GM18498 (cell line): Measurements from ENCODE around the gene NINJ2.

ENCODE experiments used
- ATAC-seq: cut with Tn5 transposase; IDR thresholded peaks from one replicate; pipeline ENCODE4 v1.9.1; 2021; ENCODE audit warnings: mild to moderate bottlenecking, moderate library complexity; ENCODE audit not compliant: unreplicated experiment

The NINJ2 gene

DNA sequence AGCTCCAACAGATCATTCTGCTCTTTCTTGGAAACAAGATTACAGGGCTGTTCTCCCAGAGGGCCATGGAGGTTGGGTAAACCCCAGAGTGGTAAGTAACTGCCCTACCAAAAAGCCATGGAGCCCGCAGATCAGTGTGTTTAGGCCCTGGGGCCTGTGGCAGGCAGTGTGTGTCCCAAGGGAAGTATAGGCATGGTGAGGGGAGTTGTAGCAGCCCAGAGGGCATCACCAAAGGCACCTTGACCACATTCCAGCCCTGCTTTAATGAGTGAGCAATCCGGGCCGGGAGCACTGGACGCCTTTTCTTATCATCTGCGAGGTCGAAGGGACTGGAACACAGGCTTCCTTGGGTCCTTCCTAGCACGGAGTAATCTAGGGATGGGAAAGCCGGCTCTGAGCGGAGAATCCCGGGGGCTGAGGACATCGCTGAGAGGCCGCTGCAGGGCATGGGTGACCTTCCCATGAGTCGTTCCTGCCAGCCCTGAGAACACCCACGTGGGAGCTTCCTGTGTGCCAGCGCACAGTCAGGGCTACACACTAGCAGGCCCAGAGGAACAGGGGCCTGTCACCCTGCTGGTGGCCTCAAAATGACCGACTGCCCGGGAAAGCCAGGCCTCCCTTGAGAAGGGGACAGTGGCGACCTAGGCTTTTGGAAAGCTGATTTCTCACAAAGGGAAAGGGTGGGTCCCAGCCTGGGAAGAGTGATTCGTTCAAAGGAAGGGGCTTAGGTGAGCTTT is 91.3 kb downstream of the NINJ2 start:
- no peak for ATAC-seq

DNA sequence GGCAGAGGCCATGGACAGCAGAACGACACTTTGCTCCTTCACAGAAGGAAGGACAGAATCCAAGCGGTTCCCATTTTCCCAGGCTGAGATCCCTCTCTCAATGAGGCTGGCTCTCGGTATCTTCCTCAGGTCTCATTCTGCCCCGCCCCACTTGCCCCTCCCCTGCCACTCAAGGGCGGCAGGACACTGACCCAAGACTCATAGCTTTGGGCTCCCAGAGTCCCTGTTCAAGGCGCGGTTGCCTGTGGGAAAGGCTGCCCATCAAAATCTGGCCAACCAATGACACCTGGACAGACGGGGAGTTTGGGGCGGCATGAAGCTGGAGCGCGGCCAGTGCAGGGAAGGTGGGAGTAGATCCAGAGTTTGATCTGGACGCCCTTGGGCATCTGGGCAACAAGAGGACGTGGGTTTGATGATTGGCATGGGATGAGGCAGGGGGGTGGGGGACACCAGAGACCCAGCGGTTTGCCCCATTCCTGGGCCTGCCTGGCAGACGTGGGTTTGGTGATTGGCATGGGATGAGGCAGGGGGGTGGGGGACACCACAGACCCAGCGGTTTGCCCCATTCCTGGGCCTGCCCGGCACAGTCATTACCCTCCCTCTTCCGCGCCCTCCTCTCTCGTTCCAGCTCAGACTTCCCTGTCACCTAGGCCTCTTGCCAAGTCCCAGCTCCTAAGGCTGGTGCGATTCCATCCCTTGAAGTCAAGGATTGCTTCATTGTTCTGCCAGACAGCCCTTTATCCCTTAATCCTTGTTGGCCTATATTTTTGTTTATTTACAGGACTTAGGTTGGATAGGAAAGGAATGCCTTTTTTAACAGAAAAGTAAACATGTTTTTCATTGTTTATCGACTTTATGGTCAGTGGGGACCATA is 92.1 kb downstream of the NINJ2 start:
- no peak for ATAC-seq

DNA sequence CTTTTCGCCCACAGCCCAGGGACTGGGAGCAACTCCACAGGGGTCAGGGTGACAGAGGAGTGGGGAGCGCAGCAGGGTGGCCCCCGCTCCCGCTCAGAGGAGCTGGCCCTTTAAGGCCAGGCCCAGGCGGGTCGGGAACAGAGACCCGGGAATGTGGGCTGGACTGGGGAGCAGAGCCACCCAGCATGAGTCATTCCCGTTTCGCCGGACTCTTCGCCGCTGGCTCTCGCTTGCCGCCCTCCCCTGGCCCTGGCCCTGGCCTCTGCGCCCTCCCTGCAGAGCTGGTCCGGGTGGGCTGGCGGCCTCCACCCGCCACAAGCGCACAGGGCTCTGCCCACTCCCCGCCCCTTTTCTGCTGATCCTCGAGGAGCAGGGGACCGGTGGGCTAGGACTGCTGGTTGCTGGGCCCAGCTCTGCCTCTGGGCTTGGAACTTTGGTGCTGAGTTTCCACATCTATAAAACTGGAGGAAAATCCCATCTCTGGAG is 92.8 kb downstream of the NINJ2 start:
- ATAC-seq: no peak

DNA sequence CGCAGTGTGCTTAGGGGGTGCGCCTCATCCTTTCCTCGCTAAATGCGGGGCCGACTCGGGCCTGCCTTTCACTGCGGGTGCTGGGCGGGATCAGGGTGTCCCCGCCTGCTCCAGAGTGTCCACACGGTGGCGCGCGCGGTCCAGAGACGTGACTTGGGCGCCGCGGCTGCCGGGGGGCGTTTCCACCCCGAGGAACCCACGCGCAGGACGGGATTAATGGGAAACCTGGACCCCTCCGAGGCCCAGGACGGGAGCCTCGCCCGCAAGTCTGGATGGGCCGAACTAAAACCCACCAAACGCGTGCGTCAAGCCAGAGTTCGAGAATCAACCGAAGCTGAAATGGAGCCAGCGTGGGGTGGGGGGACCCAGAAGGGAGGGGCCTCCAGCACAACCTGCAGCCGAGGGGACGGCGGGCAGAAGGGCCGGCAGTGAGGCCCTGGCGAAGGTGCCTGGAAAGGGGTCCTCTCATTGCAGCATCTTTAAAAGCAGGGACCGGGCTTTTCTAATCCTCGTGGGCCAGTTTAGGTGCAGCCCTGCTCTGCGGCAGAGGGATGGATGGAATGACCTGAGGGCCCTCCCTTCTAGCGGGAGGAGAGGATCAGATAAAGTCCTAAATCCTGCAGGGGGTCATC is 93.3 kb downstream of the NINJ2 start:
- peak; percentile 76 for ATAC-seq

DNA sequence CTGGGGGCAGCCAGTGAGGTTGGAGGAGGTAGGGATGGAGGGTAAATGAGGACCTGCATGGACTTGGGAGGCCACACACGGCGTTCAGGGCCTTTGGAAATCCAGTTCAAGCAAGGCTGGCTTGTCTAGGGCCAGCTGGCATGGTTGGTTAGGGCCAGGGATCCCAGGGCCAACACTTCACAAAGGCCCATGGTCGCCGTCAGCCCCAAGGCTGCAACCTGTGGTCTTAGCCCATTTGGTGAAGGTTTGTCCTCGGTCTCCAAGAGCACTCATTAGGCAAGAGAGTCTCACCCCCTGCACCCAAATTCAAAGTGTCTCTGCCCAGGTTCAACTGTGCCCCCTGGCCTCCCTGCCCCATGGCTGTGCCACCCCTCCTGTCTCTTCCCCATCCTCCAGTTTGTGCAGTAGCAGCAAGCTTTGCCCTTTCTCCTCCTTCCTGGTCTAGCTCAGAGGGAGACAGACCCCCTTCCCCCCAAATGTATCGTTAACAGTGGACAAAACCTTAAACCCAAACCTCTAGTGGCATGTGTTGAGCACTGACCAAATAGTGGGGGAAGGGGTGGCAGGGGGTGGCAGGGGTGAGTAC is 94.1 kb downstream of the NINJ2 start:
- ATAC-seq: no peak

DNA sequence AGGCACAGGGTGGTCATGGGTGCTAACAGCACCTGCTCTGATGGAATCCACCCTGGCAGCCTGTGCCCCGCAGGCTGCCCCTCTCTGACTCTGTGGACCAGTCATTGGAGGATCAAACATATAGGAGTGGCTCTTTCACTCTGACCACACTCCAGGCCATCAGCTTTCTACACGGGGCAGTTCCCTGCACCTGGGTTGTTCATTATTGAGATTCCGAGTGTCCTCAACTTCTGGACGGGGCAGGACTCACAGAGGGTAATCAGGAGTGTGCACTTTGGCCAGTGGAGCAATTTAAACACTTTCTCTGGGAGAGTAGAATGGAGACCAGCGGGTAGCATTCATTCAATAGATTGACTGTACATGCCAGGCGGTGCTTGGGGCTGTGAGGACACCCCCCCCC is 94.8 kb downstream of the NINJ2 start:
- no peak for ATAC-seq

DNA sequence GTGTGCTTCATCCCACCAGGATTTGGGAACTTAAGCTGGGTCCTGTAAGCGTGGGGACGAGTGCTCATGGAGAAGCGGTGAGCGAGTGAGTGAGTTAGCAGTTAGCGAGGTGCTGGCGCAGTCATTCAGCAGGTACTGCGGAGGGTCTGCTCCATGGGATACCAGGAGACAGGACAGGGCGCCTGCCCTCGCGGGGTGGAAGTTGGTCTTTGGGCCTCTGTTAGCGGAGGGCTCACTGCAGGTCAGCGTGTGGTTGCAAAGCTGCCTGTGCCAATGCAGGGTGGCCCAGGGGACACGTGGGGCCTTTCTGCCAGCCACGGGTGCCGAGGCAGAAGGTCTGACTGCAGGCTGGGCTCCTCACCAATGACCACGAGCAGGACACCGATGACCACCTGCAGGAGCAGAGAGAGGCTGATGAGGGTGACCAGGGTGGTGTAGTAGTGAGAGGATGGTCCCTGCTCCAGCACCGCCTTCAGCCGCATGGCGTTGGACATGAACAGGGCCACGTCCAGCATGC is 97.6 kb downstream of the NINJ2 start:
- ATAC-seq: no peak

DNA sequence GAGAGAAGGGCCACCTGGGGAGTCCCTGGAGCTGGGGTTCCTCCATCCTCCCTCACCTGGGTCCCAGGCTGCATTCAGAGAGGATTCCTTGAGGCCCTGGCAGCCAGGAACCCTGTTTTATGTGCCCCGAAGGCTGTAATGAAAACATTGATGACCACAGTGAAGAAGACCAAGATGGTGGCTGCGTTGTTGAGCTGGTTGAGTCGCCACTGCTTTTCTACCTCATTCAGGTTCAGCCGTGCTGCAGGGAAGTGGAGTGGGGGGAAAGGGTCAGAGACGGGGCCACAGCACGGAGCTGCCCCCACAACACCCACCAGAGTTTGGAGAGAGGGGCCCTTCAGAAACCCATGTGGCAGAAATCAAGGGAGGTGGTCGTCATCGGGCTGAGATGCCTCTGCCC is 98.1 kb downstream of the NINJ2 start:
- ATAC-seq: no peak

DNA sequence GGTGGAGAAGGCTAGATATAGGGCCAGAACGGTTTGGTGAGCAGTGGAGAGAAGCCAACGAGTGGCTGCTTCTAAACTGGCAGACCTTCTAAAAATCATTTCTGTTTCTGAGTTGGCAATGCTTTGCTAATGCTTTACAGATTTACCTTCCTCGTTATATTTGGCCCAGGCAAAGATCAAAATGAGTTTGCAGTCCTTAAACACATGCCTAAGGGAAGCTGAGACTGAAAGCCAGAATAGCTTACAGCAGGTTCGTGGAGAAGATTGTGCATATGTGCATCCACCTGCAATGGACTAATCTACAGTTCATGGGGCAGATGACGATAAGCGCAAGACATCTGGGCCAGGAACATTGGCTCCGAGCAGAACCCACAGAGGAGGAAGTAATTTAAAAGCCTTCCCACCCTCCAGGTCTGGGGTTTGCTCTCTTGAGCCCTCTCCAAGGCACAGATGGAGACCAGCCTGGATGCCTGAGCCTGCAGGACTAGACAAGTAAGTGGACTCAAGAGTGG is 99.4 kb downstream of the NINJ2 start:
- no peak for ATAC-seq

DNA sequence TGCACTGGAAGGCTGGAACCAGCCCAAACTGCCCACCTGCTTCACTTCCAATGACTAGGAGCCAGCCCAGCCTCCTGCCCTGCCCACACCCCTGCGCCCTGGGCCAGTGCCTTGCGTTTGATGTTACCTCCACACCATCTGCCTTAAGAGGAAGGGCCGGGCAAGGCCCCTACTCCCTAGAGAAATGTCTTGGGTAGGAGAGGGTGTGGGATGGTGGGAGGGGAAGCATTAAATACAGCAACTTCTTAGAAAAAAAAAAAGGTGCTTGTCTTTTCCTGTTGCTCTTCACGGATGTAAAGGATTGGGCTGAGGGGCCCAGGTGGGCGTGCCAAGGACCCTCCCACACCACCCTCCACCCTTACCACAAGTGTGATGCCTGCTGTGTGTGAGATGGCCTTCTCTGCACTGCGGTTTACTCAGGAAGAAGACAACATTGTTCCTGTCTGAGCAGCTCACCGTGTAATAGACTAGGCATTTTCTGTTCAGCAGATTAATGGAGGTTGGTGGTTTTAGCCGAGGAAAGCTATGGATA is 99.9 kb downstream of the NINJ2 start:
- ATAC-seq: no peak

DNA sequence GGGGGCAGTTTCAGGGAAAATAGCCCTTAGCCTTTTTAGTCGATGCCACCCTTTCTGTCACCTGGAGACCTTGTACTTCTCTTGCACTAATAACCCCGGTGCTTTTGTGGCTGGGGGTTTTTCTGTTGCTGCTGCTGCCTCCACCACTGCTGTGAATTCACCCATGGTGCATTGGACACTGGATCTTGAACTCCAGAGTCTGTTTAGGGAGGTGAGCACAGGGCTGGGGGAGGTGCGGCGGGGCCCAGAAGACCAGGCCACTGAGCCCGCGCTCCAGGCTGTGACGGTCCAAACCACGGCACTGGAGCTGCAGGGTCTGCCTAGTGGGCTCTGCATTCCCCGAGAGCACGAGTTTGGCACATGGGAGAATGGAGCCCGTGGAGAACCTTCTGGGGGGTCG is 100.6 kb downstream of the NINJ2 start:
- no peak for ATAC-seq

DNA sequence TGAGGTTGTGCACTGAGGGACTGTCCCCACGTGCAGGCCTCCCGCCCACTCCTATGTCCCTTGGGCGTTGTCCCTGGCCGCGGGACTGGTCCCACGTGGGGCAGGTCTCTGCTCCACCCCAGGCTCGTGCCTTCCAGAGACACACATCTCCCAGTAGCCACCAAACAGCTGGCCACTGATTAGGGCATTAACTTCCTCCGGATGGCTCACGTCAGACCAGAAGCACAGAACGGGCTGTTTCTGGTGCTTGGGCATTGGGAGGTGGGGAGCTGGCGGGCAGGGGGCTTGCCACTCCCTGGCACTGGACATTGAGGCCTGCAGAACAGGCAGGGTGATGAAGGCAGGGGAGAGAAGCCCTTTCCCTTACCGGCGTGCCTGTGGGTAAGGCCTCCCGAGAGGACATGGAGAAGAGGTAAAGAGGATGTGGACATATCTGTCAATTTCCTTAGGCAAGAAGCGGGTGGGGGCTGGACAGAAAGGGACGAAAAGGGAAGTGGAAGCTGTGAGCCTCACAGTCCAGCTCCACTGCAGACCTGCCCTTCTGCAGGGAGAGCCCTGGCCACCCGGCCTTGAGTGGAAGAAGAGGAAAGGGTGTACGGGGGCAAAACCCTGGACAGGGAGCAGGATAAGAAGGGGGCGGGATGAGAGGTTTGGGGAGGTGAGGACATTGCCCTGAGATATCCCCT is 101.2 kb downstream of the NINJ2 start:
- no peak for ATAC-seq

DNA sequence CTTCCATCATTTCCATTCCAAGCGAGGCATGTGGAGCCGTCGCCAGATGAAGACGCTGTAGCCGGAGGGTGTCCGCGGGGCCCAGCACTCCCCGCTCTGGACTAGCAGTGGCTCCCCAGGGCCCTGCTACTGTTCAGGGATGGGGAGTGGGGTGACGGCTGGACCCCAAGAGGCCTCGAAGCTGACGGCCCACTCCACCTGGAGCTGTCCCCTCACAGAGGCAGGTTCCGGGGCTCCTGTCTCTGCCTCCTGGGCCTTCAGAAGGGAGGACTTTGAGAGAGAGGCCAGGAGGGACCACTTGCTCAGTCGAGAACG is 101.9 kb downstream of the NINJ2 start:
- ATAC-seq: no peak

DNA sequence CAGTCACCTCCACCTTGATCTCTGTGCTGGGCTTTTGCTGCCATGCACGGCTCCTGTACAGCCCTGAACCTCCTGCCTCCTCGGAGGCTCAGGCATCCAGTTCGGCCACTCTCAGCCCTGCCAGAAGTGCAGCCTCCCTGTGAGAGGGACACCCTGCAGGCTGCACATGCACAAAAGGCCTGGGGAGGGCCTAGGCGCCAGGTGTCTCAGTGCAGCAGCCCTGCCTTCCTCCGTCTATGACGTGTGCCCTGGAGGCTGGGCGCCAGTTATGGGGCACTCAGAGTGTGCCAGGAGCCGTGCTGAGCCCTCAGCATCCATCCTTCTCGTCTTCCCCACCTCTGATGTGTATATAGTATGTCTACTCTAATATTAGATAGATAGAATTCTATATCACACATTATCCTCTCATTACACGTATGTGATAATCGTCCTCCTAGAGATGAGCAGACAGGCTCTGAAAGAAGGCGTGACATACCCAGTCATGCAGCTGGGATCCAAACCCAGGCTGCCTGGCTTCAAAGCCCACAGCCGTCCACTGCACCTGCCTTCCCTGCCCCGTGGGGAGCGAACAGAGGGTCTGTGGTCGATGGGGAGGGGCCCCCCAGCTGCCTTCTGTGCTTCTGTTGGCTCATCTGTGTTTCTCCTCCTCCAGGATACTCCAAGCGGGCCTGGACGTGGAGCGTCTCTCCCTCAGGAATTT is 102.4 kb downstream of the NINJ2 start:
- no peak for ATAC-seq

DNA sequence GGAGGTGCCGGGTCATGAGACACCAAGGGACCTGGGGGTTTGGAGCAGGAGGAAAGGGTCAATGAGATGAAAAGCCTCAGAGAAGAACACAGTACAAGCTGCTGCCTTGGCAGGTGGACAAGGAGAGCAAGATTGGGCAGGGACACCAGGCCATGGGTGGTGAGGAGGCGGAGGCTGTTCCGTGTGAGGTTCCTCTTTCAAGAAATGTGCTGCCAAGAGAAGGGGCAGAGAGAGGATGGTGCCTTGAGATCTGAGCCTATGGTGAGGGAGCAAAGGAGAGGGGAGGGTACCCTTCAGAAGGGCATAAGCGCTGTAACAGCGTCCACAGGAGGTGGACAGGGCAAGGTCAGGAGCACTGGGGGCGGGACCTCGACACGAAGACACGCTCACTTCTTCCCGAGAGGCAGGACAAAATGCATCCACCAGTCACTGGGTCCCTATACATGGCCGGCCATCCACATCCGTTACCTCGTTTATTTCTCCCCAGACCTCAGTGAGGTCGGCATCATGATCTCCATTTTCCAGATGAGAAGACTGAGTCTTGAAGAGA is 103.3 kb downstream of the NINJ2 start:
- no peak for ATAC-seq

DNA sequence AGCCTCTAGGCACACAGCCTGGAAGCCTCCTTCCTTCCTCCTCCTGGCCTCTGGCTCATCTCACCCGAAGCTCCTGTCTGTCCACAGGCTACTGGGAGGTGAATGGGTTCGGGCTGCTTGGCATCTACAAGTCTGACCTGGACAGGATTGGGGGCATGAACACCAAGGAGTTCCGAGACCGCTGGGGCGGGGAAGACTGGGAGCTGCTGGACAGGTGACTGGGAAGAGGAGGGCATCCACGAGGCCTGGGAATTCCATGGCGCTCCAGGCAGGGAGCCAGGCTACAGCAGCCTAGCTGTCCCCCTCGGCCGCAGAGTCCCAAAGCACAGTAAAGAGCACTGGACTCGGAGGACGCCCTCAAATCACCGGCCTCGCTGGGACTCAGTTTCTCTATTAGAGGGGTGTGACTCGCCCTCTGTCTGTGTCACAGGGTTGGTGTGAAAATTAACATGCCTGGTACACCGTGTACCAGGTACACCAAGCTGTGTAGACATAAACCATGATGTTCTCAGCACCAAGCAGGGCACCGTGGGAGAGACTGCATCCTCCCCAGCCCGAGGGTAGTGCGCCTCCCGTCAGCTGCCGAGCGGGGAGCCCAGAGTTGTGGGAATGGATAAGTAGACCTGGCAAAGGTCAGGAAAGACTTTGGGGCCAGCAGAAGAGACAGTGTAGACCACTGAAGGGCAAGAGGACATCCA is 103.9 kb downstream of the NINJ2 start:
- no peak for ATAC-seq

DNA sequence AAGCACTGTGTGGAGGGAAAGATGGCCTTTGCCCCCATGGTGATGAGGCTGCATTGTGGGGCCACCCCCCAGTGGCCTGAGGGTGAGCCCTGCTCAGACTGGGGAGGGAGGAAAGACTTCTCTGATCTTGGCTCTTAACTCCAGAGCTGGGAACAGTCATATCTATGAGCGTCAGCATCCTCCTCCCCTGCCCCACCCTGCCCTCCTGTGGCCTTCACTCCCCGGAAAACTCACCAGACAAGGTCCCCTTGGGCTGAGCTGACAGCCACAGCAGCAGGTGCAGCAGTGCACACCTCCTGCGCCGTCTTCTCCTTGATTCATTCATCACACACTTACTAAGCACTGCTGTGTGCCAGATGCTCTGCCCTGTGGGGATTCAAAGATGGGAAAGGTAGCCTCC is 104.7 kb downstream of the NINJ2 start:
- no peak for ATAC-seq

DNA sequence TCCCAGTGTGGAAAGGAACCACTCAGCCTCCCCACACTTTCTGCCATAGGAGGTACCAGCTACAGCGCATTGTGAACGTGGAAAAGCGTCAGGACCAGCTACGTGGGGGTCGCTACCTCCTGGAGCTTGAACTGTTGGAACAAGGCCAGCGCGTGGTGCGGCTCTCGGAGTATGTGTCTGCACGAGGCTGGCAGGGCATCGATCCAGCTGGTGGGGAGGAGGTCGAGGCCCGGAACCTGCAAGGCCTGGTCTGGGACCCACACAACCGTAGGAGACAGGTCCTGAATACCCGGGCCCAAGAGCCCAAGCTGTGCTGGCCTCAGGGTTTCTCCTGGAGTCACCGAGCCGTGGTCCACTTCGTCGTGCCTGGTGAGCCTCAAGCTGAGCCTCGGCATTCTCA is 106.7 kb downstream of the NINJ2 start:
- no peak for ATAC-seq

DNA sequence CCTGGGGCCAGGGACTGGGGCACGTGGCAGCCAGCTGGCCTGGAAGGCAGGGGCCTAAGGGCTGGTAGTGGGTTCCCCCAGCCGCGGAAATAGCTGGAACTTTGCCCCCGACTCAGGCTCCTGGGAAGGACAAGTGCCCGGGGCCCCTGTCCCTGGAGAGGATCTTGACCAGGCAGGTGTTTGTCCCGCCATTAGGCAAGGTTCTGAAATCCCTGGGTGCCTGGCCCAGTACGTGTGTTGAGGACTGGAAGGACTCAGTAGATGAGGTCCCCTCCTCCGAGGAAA is 109.3 kb downstream of the NINJ2 start:
- ATAC-seq: no peak
